CD4-positive, alpha-beta T cell treated with Interferon gamma for 1 hour (primary cell): ENCODE measurements around the gene CHD5.

Source experiments
- DNase-seq: peaks from one replicate; pipeline ENCODE4 v3.0.0-alpha.2; 2020

The CHD5 gene

DNA sequence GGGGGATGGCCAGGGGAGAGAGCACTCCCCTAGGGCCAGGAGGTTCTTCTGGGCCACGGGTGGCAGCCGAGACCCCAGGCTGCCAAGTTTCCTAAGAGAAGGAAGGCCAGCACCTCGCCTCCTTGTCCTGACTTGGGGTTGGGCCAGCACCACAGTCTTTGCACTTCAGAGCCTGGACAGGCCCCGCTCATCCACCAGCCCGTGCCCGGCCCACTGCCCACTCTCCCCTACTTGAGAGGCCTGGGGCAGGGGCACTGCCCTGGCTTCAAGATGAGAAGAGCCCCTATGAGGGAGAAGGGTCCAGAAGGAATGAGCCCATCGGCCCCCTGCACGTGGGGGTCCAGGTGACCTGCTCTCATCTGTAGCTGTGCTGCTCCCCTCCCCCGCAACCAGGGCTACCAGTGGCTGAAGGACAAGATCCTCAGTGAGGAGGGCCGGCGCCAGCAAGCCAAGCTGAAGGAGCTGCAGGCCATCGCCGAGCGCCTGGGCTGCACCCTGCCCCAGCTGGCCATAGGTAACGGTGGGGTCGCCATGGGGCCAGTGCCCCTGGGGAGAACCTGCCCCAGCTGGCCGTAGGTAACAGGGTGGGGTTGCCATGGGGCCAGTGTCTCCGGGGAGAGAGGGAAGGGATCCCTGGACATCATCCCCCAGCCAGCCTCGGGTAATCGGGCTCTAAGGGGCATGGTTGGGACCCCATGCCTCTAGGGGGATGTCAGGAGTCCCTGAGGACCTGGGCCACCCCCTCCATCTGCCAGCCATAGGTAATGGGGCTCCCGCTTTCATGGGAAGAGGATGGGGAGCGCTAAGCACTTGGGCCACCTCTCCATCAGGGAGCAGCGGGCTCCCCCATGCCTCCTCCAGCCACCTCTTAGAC lies 83.6 kb downstream of the CHD5 start:
- DNase-seq, result no peak

DNA sequence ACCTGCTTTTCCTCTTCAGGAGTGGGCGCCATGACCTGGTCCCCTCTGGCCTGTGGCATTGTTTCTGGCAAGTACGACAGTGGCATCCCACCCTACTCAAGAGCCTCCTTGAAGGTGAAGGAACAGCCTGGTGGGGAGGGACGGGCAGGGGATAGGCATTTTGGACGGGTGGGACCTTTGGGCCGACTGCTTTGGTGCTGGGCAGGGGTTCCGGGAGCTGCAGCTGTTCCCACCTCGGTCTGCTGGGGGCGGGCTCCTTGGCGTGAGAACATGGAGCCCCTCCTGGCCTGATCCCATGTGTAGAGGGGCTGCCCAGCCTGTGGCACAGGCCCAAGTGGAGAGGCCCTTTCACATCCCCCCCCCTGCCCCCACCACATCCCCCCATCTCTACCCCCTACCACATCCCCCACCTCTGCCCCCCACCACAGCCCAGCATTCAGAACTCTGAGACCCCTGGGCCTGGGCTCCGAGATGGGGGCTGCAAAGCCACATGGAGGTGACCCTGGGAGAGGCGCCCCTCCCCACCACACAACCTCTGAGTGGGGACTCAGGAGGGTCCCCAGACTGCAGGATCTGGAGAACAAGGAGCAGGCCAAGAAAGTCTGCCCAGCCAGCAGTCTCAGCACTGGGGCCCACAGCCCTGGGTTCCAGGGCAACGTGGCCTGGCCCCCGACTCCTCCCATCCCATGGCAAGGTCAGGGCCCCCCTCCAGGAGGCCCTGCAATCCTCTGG lies 84.4 kb downstream of the CHD5 start:
- DNase-seq, result no peak

DNA sequence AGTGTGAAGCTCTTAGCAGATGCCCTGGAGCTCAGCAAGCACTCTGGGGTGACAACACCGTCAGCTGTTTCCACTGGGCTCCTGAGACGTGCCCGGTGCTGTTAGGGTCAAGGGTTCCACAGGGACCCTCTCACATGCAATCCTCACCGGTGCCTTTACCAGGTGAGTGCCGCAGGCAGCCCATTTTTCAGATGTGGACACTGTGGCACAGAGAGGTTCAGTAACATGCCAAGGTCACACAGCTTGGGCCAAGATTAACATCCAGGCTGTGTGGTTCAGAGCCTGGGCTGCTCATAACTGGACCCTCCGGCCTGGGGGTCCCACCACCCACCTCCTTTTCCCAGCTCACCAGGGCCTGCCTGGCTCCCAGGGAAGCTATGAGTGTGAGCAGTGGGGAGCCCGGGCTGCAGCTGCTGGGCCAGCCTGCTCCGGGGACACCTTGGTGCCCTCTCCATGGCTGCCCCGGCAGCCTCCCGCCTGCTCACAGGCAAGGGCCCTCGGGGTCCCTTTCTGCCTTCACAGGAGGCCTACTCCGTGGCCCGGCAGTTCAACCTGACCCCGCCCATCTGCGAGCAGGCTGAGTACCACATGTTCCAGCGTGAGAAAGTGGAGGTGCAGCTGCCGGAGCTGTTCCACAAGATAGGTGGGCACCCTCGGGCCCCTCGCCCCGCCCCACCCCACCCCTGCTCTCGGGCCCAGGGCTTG lies 85.2 kb downstream of the CHD5 start:
- no peak for DNase-seq

DNA sequence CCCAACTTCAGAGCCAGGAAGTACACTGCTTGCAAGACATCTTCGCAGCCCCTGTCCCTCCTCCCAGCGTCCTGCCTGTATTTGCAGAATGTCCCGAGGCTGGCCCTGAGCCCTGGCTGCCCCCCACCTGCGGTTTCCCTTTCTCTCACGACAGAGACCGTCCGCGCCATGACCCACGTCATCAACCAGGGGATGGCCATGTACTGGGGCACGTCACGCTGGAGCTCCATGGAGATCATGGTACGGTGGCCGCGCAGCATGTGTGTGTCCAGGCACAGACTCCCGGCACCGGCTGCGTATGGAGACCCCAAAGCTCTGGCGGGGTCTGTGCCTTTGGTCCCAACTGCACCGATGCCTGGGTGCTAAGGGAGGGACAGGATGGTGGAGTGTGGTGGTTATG lies 85.9 kb downstream of the CHD5 start:
- DNase-seq, result no peak

DNA sequence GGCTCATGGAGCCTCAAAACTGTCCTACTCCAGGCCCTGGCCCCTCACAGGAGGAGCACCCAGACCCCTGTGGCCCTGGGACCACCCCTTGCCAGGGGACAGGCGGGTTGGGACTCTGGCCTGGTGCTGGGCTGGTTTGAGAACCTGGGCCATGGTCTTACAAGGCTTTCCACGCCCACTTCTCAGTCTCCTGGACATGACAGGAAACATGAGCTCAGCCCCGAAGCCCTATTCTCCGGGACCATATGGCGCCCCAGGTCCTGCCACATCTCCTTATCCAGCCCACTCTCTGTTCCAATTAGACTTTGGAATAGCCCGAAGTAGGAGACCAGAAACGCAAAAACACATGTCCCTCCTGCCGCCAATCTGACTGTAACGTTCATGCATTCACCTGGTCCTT lies 86.5 kb downstream of the CHD5 start:
- no peak for DNase-seq

DNA sequence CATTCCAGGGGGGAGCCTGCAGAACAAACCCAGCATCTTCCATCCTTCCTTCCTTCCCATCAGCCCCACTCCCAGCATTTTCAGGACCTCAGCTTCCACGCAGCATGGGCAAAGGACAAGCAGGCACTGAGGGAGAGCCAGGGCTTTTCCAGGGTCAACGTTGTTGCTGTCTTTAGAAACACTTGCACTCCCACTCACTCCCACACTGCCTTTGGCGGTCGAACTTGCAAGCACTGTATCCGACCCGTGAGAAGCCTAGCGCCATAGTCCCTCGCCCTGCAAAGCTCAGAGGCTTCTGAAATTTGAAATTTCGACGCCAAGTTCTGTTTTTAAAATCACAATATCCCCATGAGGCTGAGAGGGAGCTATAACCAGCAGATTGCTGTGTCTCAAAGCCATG lies 87.0 kb downstream of the CHD5 start:
- DNase-seq, result no peak

DNA sequence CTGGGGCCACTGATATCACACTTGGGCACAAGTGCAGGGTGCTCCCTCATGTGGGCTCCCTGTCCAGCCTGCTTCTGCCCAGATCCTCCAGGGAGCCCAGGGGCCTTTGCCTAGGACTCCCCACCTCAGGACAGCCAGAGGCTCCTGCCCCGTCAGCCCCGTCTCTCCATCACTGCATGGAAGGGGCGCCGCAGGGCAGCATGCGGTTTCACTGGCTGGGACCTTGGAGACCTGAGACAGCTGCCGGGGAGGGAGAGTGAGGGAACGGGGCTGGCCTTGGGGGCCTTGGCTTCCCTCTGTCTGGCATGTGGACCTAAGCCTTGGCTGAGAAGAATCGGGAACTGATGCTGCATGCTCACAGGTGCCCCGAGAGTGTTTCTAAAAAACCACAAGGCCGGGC lies 87.9 kb downstream of the CHD5 start:
- DNase-seq, result no peak

DNA sequence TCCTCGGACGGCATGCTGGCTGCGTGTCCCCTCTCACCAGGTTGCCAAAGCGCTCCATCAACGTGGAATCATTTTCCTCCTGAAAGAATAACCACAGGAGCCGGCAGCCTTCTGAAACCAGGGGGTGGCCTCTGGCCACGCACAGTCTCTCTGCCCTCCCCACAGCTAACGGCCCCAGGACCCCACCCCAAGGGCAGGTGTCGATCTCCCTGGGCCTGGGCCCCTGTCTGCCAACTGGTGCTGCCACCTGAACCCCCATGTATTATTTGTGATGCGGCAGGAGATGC lies 88.4 kb downstream of the CHD5 start:
- DNase-seq, result no peak

DNA sequence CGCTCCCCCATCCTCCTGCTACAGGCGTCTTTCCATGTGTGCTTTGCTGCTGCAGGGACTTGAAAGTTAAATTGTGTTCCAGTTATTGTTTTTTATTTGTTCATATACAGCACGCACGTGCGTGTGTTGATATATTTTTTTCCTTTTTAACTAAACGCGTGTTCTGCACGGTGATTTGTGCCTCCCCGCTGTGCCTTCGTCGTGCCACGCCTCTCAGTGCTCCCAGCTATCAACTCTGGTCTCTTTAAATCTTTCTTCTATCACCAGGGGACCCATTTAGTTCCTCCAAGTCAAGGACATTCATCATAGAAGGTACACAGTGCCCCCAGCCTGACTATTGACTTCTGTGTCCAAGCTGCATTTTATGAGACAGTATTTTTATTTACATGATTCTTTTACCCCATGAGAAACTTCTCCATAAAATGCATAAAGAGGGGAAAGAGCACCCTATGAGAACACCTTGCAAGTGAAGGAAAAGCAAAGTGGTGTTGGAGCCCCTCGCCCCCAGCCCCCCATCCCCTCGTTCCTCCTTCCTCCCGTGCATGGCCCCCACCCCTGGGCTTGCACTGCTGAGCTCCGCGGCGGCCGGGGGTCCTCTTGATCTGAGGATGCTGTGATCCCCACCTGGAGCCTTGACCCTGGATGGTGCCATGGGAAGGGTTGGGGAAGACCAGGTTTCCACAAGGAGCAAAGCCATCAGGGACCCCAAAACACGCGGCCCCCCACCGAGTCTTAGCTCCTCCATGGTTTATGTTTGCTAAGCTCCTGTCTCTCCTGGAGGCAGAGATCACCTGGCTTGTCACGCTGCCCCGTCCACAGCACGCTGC lies 88.9 kb downstream of the CHD5 start:
- no peak for DNase-seq

DNA sequence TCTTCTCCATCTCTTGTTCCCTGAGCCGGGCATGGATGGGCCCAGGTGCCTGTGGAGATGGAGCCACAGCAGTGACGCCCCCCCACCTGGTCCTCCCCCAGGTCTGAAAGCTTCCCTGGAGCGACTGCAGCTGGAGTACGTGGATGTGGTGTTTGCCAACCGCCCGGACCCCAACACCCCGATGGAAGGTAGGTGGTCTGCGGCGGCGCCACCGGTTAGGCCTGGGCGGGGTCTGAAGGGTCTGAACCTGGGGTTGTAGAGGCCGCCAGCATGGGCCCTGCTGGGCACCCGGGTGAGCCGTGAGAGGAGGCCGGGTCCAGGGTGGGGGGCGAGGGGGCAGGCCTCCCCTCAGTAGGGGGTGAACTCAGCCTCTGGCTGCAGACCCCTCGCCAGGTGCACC lies 89.8 kb downstream of the CHD5 start:
- DNase-seq, result no peak

DNA sequence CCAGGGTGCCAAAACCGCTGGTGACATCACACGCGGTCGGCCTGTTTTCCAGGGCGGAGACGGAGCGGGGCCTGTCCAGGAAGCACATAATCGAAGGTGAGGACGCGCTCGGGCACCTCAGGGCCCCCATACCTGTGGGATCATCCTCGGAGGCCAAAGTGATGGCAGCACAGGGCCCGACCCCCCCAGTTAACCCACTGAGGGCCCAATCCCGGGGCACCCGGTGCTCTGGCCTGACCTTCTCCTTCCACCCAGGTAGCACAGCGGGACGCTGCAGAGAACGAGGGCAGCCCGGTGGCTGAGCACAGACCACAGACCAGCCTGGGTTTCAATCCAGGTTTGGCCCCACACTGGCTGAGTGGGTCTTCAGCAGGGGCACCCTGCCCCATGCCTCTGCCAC lies 91.2 kb downstream of the CHD5 start:
- DNase-seq, result no peak

DNA sequence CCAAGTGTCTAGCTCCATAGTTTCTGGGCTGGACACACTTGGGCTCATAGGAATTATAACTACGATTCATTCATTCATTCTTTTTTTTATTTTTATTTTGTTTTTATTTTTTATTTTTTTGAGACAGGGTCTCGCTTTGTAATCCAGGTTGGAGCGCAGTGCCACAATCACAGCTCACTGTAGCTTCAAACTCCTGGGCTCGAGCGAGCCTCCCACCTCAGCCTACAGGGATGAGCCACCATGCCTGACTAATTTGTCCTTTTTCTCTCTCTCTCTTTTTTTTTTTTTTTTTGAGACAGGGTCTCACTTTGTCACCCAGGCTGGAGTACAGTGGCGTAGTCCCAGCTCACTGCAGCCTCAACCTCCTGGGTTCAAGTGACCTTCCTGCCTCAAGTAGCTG lies 92.2 kb downstream of the CHD5 start:
- no peak for DNase-seq

DNA sequence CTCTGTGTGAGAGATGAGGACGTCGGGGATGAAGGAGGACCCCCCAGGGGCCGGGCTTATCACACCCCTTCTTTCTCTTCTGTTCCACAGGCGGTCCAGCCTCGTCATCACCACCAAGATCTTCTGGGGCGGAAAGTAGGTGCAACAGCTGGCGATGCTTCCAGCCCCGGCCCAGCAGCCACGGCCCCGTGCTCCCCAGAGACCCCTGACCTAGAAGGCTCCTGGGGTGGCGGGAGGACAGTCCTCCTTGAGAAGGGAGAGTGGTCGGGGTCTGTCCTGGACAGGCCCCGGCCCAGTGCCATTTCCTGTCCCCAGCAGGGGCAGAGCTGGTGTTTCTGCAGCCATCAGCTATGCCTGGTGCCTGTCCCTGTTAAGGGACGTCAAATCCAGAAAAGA lies 92.7 kb downstream of the CHD5 start:
- no peak for DNase-seq

DNA sequence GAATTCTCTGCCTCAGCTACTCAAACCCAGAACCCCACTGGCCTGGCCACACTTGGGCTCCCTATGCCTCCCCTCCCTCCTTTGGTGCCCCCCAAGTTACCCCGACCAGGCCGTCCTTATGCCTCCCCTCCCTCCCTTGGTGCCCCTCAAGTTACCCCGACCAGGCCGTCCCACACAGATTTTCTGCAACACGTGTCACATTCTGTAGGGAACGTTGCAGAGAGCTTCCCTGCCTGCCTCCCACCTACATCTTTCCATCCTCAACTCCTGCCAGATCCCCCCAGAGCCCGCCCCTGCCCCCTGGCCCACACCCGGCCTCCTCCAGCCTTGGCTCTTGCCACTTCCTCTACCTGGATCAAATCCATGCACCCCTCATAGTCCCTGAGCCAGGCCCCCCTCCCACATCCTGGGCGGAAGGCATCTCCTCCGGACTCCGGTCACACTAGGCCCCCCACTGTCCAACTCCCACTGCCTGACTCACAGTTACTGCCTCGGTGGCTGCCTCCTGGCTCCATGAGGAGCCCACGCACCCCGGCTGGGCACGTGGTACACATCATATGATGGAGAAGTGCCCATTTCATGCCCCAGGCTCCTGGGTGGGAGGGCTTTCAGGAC lies 93.3 kb downstream of the CHD5 start:
- DNase-seq, result no peak

DNA sequence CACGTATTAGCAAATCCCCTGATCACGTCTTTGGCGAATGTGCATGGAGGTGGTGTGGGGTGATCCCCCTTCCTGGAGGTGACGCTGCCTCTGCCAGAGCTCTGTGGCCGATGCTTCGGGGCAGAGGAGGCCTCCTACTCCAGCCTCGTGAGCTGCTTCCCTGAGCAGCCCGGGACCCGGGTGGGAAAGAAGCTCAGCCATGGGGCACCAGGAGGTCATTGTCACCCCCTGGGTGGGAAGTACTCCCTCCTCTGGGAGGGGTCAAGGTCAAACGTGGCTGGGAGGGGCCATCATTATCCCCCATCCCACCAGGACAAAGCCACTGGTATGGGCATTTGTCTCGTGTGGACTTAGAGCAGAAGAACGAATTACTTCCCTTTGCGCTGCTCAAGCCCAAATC lies 93.8 kb downstream of the CHD5 start:
- DNase-seq, result no peak

DNA sequence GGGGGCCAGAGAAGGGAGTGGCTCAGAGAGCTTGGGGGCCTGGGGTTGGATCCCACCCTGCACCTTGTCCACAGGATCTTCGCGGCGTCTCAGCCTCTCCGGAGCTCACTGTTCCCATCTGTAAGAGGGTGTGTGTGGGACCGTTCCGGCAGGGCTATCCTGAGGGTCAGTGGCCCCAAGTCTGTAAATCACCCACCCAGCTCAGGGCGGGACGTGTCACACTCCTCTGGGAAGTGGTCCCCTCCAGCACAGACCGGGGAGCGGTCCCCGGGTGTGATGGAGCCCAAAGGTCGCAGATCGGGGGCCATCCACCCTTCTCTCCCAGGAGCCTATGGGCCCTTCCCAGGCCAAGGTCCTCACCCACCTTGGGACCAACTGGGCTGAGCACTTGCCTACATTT lies 94.5 kb downstream of the CHD5 start:
- DNase-seq, result no peak

DNA sequence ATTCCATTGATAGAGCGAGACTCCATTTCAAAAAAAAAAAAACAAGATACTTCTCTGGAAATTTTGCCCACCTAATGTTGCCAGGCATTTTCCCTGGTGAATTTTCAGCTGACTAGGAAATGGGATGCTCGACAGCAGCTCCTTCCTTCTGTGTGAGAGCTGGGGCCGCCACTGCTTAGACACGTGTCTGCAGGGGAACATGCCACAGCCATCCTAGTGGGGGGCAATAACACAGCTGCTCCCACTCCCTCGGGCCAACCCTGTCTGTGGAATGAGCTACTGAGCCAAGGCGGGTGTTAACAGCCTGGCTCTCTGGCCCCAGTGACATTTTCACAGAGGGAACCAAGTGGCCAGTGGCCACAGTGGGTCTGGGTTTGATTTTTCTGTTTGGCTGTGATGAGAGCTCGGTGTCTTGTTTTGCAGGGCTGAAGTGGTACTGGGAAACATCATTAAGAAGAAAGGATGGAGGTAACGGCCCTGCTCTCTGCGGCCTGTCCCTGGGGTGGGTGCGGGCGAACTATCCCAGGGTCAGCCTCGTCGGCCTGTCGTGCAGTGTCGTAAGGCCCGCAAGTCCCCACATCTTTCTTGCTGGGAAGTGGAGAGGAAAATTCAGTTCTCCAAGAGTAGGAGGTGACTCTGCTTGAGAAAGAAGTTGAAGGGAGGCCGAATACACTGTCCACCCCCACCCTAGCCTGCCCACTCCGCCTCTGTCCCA lies 95.2 kb downstream of the CHD5 start:
- DNase-seq, result no peak

DNA sequence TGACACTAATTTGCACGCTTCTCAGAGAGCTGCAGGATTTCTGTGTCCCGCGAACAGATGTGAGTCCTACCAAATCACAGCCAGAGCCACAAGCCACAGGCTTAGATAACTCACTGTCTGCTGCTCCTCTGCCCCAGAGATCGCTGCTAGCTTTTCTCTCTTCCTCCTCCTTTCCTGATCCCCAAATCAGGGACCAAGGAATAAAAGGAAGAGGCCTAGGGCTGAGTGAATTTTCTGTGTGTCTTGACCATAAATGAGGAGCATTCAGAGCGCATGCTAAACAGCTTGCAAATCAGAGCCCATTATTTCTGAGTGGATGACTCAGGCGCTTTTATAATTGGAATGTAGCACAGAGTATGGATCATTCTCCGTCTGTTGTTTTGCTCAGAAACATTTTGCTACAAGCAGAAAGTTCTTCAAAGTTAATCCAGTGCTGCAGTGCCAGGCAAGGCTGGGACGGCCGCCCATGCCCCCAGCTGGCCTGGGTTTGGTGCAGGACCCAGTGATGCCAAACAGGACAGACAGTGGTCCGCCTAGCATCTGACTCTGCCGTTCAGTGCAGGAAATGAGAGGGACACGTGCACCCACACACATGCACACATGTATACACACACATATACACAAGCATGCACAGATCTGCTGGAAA lies 96.2 kb downstream of the CHD5 start:
- no peak for DNase-seq

DNA sequence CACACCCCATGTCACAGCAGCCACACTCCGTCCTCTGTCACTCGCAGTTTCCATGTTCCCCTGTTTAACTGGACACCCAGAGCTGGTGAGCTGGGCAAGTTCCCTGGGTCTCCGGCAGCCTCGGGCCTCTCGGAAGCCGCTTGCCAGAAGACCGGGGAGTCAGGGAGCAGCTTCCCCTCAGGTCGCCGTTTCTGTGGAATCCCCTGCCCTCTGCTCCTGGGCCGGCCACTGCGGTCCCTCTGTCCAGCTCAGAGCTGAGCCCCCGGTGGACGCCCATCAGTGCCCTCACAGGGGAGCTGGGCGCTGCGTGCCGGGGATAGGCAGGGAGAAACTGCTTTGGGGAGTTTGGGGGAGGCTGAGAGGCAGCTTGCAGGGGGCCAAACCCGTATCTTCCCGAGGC lies 96.7 kb downstream of the CHD5 start:
- DNase-seq, result no peak

DNA sequence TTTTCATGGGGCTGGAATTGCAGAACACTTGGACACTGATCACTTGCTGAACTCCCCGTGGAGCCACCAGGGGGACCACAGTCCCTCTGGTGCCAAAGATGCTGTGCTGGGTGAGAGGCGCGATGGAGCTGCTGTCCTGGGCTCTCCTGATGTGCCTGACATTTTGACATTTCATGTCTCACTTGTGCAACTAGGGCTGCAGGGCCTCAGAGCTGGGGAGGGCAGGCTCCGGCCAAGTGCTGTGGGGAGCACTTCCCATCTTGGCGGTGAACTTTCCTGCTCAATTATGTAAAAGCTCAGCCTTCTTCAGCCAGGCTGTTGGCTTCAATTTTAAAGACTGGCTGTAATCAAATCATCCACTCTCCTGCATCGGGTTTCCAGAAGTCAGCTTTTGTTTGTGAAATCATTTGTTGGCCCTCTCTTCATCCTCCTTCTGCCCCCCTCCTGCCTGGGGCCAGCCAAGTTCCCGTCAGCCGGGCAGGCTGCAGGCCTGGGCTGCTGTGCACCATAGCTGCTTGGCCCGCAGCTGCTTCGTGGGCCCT lies 97.6 kb downstream of the CHD5 start:
- DNase-seq, result no peak

DNA sequence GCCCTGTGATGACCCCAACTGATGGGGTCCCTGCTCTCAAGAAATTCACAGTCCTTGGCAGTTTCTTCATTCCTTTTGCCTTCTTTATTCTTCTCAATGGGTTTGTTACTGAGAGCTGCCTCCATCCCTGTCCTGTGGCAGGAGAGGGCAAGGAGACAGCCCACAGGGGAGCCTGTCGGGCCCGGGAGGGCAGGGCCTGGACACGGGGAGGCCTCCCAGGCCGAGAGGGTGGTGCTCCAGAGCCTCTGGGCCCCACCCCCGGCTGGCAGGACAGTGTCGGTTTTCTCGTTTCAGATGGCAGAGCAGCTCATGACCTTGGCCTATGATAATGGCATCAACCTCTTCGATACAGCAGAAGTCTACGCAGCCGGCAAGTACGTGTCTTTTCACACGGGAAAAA lies 98.2 kb downstream of the CHD5 start:
- DNase-seq, result no peak
